PC-3 (cell line): Measurements from ENCODE around the gene PCBP2. TPM values are rescaled to one million over a fixed set of nuclear protein-coding genes. Genes with fewer than 3 reads are reported as not detected.

ENCODE experiments used
- ATAC-seq: fragments of 200-7000 bp; cut with Tn5 transposase; 2 replicates; pipeline ENCODE4 v1.9.1; 2020; ENCODE audit warnings: mild to moderate bottlenecking, moderate library complexity
- BruUV-seq: library from RNA; stranded (reverse); fragments of 400-500 nt; replicated peaks from 2 replicates; lab custom pipeline; 2021; lab: Mats Ljungman, UMichigan
- CTCF ChIA-PET: fragments of 300-600 bp; sonication (Branson Sonifier 250); formaldehyde crosslinking; loops from one replicate; lab custom pipeline; 2022; ENCODE audit warnings: antibody characterized with exemption; lab: Charles Lee
- POLR2A ChIA-PET: fragments of 300-600 bp; sonication (Branson Sonifier 250); formaldehyde crosslinking; loops from one replicate; lab custom pipeline; 2022; ENCODE audit warnings: antibody characterized with exemption; ENCODE audit not compliant: unreplicated experiment; lab: Charles Lee
- DNase-seq: peaks from one replicate; pipeline ENCODE4 v3.0.0-alpha.2; 2015
- H2AFZ ChIP-seq: fragments of 300-600 bp; sonication (generic); 2 replicates; pipeline ENCODE4 v1.6.0; 2016; ENCODE audit warnings: antibody characterized with exemption, low read length
- H3F3A ChIP-seq: fragments of 300-600 bp; sonication (generic); one replicate; pipeline ENCODE4 v1.6.0; 2017; ENCODE audit warnings: antibody characterized with exemption, low read length, control low read depth, mild to moderate bottlenecking; ENCODE audit not compliant: unreplicated experiment
- H3K27ac ChIP-seq: fragments of 300-600 bp; sonication (generic); 2 replicates; pipeline ENCODE4 v1.5.1; 2016; ENCODE audit warnings: mild to moderate bottlenecking, low read length
- H3K27me3 ChIP-seq: fragments of 300-600 bp; sonication (generic); 2 replicates; pipeline ENCODE4 v1.6.1; 2016; ENCODE audit warnings: low read length, mixed read lengths
- H3K36me3 ChIP-seq: fragments of 300-600 bp; sonication (generic); 2 replicates; pipeline ENCODE4 v1.6.1; 2016; ENCODE audit warnings: low read depth, mixed run types, low read length, mixed read lengths
- H3K4me1 ChIP-seq: fragments of 300-600 bp; sonication (generic); 2 replicates; pipeline ENCODE4 v1.5.1; 2016; ENCODE audit warnings: low read length; ENCODE audit not compliant: insufficient read depth
- H3K4me2 ChIP-seq: fragments of 300-600 bp; sonication (generic); 2 replicates; pipeline ENCODE4 v1.6.0; 2016; ENCODE audit warnings: low read length
- H3K4me3 ChIP-seq: fragments of 300-600 bp; sonication (generic); 2 replicates; pipeline ENCODE4 v1.5.1; 2016; ENCODE audit warnings: mild to moderate bottlenecking, low read length, mixed read lengths
- H3K79me2 ChIP-seq: fragments of 300-600 bp; sonication (generic); 2 replicates; pipeline ENCODE4 v1.6.1; 2017; ENCODE audit warnings: low read length, mixed read lengths
- H3K9ac ChIP-seq: fragments of 300-600 bp; sonication (generic); 2 replicates; pipeline ENCODE4 v1.6.0; 2016; ENCODE audit warnings: mild to moderate bottlenecking, low read length
- H3K9me2 ChIP-seq: fragments of 300-600 bp; sonication (generic); replicated peaks from 2 replicates; pipeline ENCODE4 v1.6.1; 2016; ENCODE audit warnings: mixed run types, low read length, mixed read lengths
- H3K9me3 ChIP-seq: fragments of 300-600 bp; sonication (generic); 2 replicates; pipeline ENCODE4 v1.6.1; 2016; ENCODE audit warnings: low read length, mixed read lengths
- H4K20me1 ChIP-seq: fragments of 300-600 bp; sonication (generic); 2 replicates; pipeline ENCODE4 v1.6.1; 2016; ENCODE audit warnings: low read length, mixed read lengths
- EZH2 ChIP-seq: fragments of 300-600 bp; sonication (generic); IDR thresholded peaks from one replicate; pipeline ENCODE4 v1.6.1; 2017; ENCODE audit warnings: antibody characterized with exemption, mild to moderate bottlenecking, low read length; ENCODE audit not compliant: unreplicated experiment
- EZH2phosphoT487 ChIP-seq: fragments of 300-600 bp; sonication (generic); IDR thresholded peaks from 2 replicates; pipeline ENCODE4 v1.6.1; 2018; ENCODE audit warnings: mild to moderate bottlenecking, antibody characterized with exemption, low read length, borderline replicate concordance
- intact Hi-C: fragments of 100-400 bp; cut with micrococcal nuclease; formaldehyde crosslinking; loops from 2 replicates; pipeline ENCODE4 v1.9.0; 2023
- total RNA-seq: library from RNA; depleted of rRNA; stranded (reverse); fragments of >200 nt; gene quantifications from 2 replicates; pipeline ENCODE4 v1.2.3, GENCODE V29; 2014
- TF ChIP-seq, protein P1 (sequence below): fragments of 300-600 bp; sonication (generic); conservative IDR thresholded peaks from 2 replicates; pipeline ENCODE4 v1.5.1; 2017; ENCODE audit warnings: antibody characterized with exemption, low read depth, mild to moderate bottlenecking, low read length

The PCBP2 gene
- total RNA-seq, 1 experiment from 2014 or later, result 204 TPM

DNA sequence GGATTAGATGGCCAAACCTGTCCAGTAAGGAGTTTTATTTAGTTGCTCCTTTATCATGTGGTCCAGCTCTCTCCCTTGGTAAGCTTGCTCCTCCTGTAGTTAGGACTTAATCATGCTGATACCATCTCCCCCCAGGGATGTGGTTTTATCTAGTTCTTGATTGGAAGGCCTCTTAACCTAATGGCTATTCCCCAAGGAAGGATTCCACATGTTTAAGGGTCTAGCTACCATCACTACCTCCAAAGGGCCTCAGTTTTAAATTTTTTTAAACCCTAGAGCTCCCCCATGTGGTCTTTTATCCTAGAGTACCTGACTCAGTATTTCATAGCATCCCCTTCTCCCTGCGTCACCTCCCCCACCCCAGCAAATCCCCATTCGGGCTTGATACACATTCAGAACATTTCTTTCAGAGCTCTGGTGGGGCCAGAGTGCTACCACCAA, 24.9 kb downstream of the PCBP2 start:
- H4K20me1 ChIP-seq, result peaks cover 74% of the 10 kb centered on the region
- CTCF ChIA-PET, result interaction anchor here (0.6 to 1.3 kb wide), 6 partner anchors 32 to 132 kb away, joined by 3 to 4 read pairs (median 4); no protein-coding TSS in a partner anchor
- peak; percentile 48 for DNase-seq

DNA sequence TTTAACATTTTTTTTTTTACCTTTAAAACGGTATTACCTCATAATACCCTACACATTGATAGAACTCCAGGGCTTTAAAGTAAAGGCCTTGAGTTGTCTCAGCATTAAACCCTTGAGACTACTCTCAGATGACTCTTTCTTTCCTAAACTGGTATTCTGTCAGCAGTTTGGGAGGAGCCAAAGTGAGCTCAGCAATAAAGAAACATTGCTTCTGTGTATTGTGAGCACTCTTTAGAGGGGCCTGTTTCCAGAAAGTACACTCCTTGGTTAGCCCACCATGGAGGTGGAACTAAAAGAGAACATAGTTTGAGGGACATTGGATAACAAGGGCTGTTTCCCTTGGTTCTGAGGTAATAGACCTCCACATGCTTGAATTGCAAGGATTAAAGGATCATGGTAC, 27.0 kb downstream of the PCBP2 start:
- BruUV-seq, result no TSS peak
- CTCF ChIA-PET, result interaction anchor here (0.5 to 1.0 kb wide), 5 partner anchors 20 to 213 kb away, joined by 4 to 16 read pairs (median 5); no protein-coding TSS in a partner anchor
- Histone ChIP-seq H3F3A (peaks cover 31% of the 10 kb centered on the region), H2AFZ (no peak overlapping the region), H3K27me3 (no peaks in the 10 kb centered on the region), H3K4me2 (no peak overlapping the region), H3K36me3 (peaks cover 80% of the 10 kb centered on the region), H3K4me1 (no peaks in the 10 kb centered on the region), H3K9me2 (no peaks in the 10 kb centered on the region), H3K9ac (no peak overlapping the region), H3K79me2 (peaks cover 26% of the 10 kb centered on the region), H4K20me1 (peaks cover 68% of the 10 kb centered on the region), H3K27ac (no peak overlapping the region), H3K4me3 (no peak overlapping the region), H3K9me3 (no peaks in the 10 kb centered on the region)
- intact Hi-C loops, result no loop called here
- ATAC-seq, result no peak
- POLR2A ChIA-PET, result interaction anchor here (0.6 to 1.0 kb wide), 2 partner anchors 14 to 22 kb away, joined by 5 to 8 read pairs; partner anchors contain the start of gene TARBP2
- no peak for TF ChIP-seq EZH2phosphoT487
- TF ChIP-seq, protein P1, sequence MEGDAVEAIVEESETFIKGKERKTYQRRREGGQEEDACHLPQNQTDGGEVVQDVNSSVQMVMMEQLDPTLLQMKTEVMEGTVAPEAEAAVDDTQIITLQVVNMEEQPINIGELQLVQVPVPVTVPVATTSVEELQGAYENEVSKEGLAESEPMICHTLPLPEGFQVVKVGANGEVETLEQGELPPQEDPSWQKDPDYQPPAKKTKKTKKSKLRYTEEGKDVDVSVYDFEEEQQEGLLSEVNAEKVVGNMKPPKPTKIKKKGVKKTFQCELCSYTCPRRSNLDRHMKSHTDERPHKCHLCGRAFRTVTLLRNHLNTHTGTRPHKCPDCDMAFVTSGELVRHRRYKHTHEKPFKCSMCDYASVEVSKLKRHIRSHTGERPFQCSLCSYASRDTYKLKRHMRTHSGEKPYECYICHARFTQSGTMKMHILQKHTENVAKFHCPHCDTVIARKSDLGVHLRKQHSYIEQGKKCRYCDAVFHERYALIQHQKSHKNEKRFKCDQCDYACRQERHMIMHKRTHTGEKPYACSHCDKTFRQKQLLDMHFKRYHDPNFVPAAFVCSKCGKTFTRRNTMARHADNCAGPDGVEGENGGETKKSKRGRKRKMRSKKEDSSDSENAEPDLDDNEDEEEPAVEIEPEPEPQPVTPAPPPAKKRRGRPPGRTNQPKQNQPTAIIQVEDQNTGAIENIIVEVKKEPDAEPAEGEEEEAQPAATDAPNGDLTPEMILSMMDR, result no peak
- no peak for TF ChIP-seq EZH2
- no peak for DNase-seq

More for the DNA sequence above, 24.9 kb downstream of the PCBP2 start:
- POLR2A ChIA-PET, result interaction anchor here (0.6 kb wide), 1 partner anchor 16 kb away, joined by 10 read pairs; no protein-coding TSS in a partner anchor
- H3K4me2 ChIP-seq, result no peak overlapping the region
- no peak overlapping the region for H3K4me3 ChIP-seq
- ATAC-seq, result peak; percentile 40
- H3K9me3 ChIP-seq, result no peaks in the 10 kb centered on the region
- H3K4me1 ChIP-seq, result no peaks in the 10 kb centered on the region
- no peak overlapping the region for H2AFZ ChIP-seq
- TF ChIP-seq, protein P1, result peak; percentile 61
- TF ChIP-seq EZH2 (no peak), EZH2phosphoT487 (no peak)
- peaks cover 21% of the 10 kb centered on the region for H3F3A ChIP-seq
- H3K27ac ChIP-seq, result no peak overlapping the region
- H3K27me3 ChIP-seq, result no peaks in the 10 kb centered on the region
- H3K9ac ChIP-seq, result no peak overlapping the region
- H3K79me2 ChIP-seq, result peaks cover 40% of the 10 kb centered on the region
- intact Hi-C loops, result no loop called here
- H3K9me2 ChIP-seq, result no peaks in the 10 kb centered on the region
- peaks cover 90% of the 10 kb centered on the region for H3K36me3 ChIP-seq
- no TSS peak for BruUV-seq

DNA sequence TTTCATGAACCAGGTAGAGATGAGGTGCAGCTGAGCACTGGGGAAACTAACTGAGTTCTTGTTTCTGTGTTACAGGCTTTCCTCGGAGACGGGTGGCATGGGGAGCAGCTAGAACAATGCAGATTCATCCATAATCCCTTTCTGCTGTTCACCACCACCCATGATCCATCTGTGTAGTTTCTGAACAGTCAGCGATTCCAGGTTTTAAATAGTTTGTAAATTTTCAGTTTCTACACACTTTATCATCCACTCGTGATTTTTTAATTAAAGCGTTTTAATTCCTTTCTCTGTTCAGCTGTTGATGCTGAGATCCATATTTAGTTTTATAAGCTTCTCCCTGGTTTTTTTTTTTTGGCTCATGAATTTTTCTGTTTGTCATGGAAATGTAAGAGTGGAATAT, 27.4 kb downstream of the PCBP2 start:
- peaks cover 31% of the 10 kb centered on the region for H3F3A ChIP-seq
- no peaks in the 10 kb centered on the region for H3K9me2 ChIP-seq
- H3K4me1 ChIP-seq, result no peaks in the 10 kb centered on the region
- H2AFZ ChIP-seq, result no peak overlapping the region
- TF ChIP-seq EZH2phosphoT487 (no peak), EZH2 (no peak)
- TF ChIP-seq, protein P1, result no peak
- H3K79me2 ChIP-seq, result peaks cover 21% of the 10 kb centered on the region
- H4K20me1 ChIP-seq, result peaks cover 63% of the 10 kb centered on the region
- H3K9ac ChIP-seq, result no peak overlapping the region
- H3K9me3 ChIP-seq, result no peaks in the 10 kb centered on the region
- ATAC-seq (no peak), DNase-seq (no peak)
- no peaks in the 10 kb centered on the region for H3K27me3 ChIP-seq
- no peak overlapping the region for H3K27ac ChIP-seq
- CTCF ChIA-PET, result interaction anchor here (0.5 to 1.0 kb wide), 5 partner anchors 19 to 213 kb away, joined by 4 to 16 read pairs (median 5); no protein-coding TSS in a partner anchor
- POLR2A ChIA-PET, result interaction anchor here (0.6 kb wide), 1 partner anchor 14 kb away, joined by 8 read pairs; no protein-coding TSS in a partner anchor
- BruUV-seq, result no TSS peak
- H3K4me2 ChIP-seq, result no peak overlapping the region
- H3K4me3 ChIP-seq, result no peak overlapping the region
- intact Hi-C loops, result no loop called here
- peaks cover 75% of the 10 kb centered on the region for H3K36me3 ChIP-seq
